Endodermal cell (in vitro differentiated cells): Measurements from ENCODE around the gene RNU1-3. TPM values are rescaled to one million over a fixed set of nuclear protein-coding genes. Genes with fewer than 3 reads are reported as not detected.
"Not testable (repeated sequence)": the region's sequence is repeated elsewhere in the genome, so short reads cannot be mapped to it uniquely, and the experiment has no call there.

ENCODE experiments used
- DNase-seq: peaks from one replicate; pipeline ENCODE4 v3.0.0-alpha.2; 2017
- H3K27ac ChIP-seq: 2 replicates; pipeline ENCODE4 v1.5.1; 2013; ENCODE audit warnings: mild to moderate bottlenecking, low read depth, low read length, moderate library complexity
- H3K27me3 ChIP-seq: 2 replicates; pipeline ENCODE4 v1.6.1; 2013; ENCODE audit warnings: mild to moderate bottlenecking, low read length, moderate library complexity; ENCODE audit not compliant: insufficient read depth, control insufficient read depth, poor library complexity, severe bottlenecking
- H3K36me3 ChIP-seq: 2 replicates; pipeline ENCODE4 v1.7.0; 2013; ENCODE audit warnings: mild to moderate bottlenecking, low read length, moderate library complexity; ENCODE audit not compliant: control insufficient read depth, insufficient read depth
- H3K4me1 ChIP-seq: one replicate; pipeline ENCODE4 v1.7.0; 2013; ENCODE audit warnings: low read length; ENCODE audit not compliant: control insufficient read depth, insufficient read depth
- H3K4me3 ChIP-seq: 2 replicates; pipeline ENCODE4 v1.5.1; 2013; ENCODE audit warnings: mild to moderate bottlenecking, low read length, moderate library complexity
- H3K9ac ChIP-seq: 2 replicates; pipeline ENCODE4 v1.6.1; 2013; ENCODE audit warnings: mild to moderate bottlenecking, low read length, moderate library complexity; ENCODE audit not compliant: poor library complexity, severe bottlenecking; ENCODE audit errors: extremely low read depth
- H3K9me3 ChIP-seq: 2 replicates; pipeline ENCODE4 v1.6.1; 2013; ENCODE audit warnings: mild to moderate bottlenecking, low read length, moderate library complexity; ENCODE audit not compliant: control insufficient read depth
- H3K27ac Mint-ChIP-seq: 2 replicates; pipeline ENCODE4 v1.8.0; 2020; ENCODE audit warnings: mixed read lengths
- H3K27me3 Mint-ChIP-seq: 2 replicates; pipeline ENCODE4 v1.8.0; 2021; ENCODE audit warnings: mild to moderate bottlenecking, mixed read lengths; ENCODE audit not compliant: insufficient read depth
- H3K36me3 Mint-ChIP-seq: 2 replicates; pipeline ENCODE4 v1.8.0; 2020; ENCODE audit warnings: low read depth, mixed read lengths
- H3K4me1 Mint-ChIP-seq: 2 replicates; pipeline ENCODE4 v1.8.0; 2020; ENCODE audit warnings: mixed read lengths
- H3K4me3 Mint-ChIP-seq: 2 replicates; pipeline ENCODE4 v1.8.0; 2020; ENCODE audit warnings: mild to moderate bottlenecking, moderate library complexity, mixed read lengths
- H3K9me3 Mint-ChIP-seq: 2 replicates; pipeline ENCODE4 v1.8.0; 2020; ENCODE audit warnings: mild to moderate bottlenecking, mixed read lengths
- WGBS, 2 experiments: methylation state at CpG; one replicate each; pipeline versions ENCODE4 v1.1.5 to v1.1.7; 2013; ENCODE audit warnings: missing lambda C conversion rate in 2 of 2, mixed read lengths in 1 of 2; ENCODE audit not compliant: insufficient coverage in 1 of 2, insufficient read length in 1 of 2; 5-methylcytosine and 5-hydroxymethylcytosine counted together
- total RNA-seq, 2 donors: library from RNA; stranded (reverse); fragmentation: NEBNext Ultra II Directional in 1 of 2; extraction: Animal tissue kit (Norgen Biotek cat#: 25700) in 1 of 2; gene quantifications; 2 replicates in 1 of 2; 3 replicates in 1 of 2; pipeline ENCODE4 v1.2.1, GENCODE V29; 2021
- TF ChIP-seq, protein P1 (sequence below): fragments of 200-600 bp; sonication (generic); conservative IDR thresholded peaks from 2 replicates; pipeline ENCODE4 v1.5.0; 2021; ENCODE audit warnings: antibody characterized with exemption, mild to moderate bottlenecking

RNU1-3 gene
- total RNA-seq, 2 donors from 2014 or later: 2,483 to 3,611 TPM

DNA sequence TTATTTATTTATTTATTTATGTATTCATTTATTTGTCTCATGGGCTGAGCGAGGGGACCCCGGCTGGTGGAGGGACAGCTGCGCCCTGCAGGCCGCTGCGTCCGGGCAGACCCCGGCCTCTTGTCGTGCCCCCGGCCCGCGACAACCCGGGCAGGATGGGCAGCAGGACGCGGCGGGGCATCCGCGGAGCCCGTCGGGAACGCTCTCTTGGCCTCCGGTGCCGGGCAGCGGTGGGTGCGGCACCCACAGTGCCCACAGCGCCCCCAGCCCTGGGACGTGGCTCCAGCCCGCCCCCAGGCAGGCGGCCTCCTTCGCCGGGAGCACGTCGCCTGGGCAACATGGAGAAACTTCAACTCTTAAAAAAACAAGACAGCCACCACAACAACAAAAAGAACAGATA, 8.5 kb downstream of the RNU1-3 start:
- DNase-seq, H3K27me3 Mint-ChIP-seq, H3K9me3 Mint-ChIP-seq, H3K4me1 Mint-ChIP-seq, H3K36me3 ChIP-seq, H3K4me1 ChIP-seq, H3K27ac ChIP-seq, H3K27me3 ChIP-seq, H3K36me3 Mint-ChIP-seq, H3K9ac ChIP-seq, H3K4me3 Mint-ChIP-seq, H3K9me3 ChIP-seq, H3K4me3 ChIP-seq, H3K27ac Mint-ChIP-seq: not testable (repeated sequence)
- WGBS, 2 experiments: no CpG with 5 or more reads among the region's 32 CpGs

DNA sequence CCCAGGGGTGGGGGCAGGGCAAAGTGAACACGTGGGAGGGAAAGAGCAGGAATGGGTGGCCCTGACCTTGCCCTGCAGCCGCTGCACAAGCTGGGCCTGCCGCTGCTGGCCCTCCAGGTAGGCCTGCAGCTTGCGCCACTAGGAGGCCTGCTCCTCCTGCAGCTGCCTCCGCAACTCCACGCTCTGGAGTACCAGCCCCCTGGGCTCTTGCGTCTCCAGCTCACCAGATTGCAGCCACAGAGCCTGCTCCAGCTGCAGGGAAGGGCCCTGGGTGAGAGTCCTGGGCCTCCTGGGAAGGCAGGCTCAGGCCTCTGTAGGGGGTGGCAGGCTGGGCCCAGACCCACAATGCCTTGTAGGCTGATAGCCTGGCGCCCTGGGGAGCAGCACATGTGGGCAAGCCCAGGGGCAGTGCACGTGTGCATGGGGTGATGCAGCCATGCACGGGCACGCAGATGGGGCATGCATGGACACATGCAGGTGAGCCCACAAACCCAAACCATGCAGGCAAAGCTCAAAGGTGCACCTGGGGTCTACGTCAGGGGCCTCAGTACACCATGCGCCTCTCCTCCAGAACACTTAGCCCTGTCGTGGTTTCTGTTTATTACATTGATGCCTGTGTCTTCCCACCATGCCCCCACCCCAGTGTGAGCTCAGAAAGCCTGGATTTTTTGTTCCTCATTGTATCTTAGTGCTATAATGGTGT, 9.6 kb downstream of the RNU1-3 start:
- not testable (repeated sequence) for H3K4me1 Mint-ChIP-seq, H3K27ac ChIP-seq, H3K4me1 ChIP-seq, H3K9ac ChIP-seq, H3K9me3 ChIP-seq, H3K36me3 ChIP-seq, H3K27ac Mint-ChIP-seq, H3K4me3 Mint-ChIP-seq, H3K27me3 Mint-ChIP-seq, H3K36me3 Mint-ChIP-seq, DNase-seq, H3K9me3 Mint-ChIP-seq, H3K4me3 ChIP-seq, H3K27me3 ChIP-seq
- no CpG with 5 or more reads among the region's 14 CpGs for WGBS, 2 experiments

DNA sequence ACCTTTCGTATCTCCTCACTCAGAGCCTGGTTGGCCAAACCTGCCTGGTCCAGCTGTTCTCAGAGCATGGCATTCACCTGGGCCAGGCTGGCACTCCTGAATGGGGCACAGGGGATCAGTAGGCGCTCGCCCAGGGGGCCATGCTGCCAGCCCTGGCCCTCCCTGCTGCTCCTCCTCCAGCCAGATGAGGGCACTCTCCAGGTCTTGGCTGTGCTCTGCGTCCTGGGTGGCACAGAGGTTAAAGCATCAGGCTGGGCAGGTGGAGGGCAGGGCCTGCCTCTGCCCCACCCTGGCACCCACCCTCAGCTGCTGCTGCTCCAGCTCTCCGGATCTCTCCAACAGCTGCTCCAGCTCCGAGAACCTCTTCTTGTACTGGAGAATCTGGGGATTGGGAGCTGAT, 10.2 kb downstream of the RNU1-3 start:
- not testable (repeated sequence) for H3K4me3 Mint-ChIP-seq, DNase-seq, H3K36me3 ChIP-seq, H3K4me1 Mint-ChIP-seq, H3K27me3 Mint-ChIP-seq, H3K27ac Mint-ChIP-seq, H3K4me3 ChIP-seq, H3K9ac ChIP-seq, H3K4me1 ChIP-seq, H3K27ac ChIP-seq, H3K9me3 Mint-ChIP-seq, H3K27me3 ChIP-seq, H3K36me3 Mint-ChIP-seq, H3K9me3 ChIP-seq
- WGBS, 2 experiments: no CpG with 5 or more reads among the region's 6 CpGs

DNA sequence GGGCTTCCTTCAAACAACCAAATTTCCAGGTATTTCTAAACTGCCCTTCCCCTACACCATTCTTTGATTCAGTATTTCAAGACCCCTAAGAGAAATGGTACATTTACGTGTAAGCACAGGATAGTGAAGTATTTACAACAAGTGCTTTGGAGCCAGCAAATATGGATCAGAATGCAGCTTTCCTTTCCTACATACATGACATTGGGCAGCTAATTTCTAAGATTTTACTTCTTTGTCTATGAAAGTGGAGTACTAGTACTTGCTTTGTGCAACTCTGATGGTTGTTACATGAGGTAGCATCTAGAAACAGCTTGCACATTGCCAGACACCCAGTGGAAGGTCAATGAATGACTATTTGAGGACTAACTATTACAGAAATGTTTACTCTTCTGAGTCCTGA, 15.2 kb downstream of the RNU1-3 start:
- H3K4me1 Mint-ChIP-seq, H3K27me3 ChIP-seq, H3K4me3 Mint-ChIP-seq, H3K9me3 Mint-ChIP-seq, H3K9me3 ChIP-seq, H3K36me3 Mint-ChIP-seq, H3K27ac ChIP-seq, H3K27ac Mint-ChIP-seq, H3K4me1 ChIP-seq, H3K4me3 ChIP-seq, H3K36me3 ChIP-seq, H3K9ac ChIP-seq: not testable (repeated sequence)
- peaks cover 13% of the 10 kb centered on the region for H3K27me3 Mint-ChIP-seq
- TF ChIP-seq, protein P1, sequence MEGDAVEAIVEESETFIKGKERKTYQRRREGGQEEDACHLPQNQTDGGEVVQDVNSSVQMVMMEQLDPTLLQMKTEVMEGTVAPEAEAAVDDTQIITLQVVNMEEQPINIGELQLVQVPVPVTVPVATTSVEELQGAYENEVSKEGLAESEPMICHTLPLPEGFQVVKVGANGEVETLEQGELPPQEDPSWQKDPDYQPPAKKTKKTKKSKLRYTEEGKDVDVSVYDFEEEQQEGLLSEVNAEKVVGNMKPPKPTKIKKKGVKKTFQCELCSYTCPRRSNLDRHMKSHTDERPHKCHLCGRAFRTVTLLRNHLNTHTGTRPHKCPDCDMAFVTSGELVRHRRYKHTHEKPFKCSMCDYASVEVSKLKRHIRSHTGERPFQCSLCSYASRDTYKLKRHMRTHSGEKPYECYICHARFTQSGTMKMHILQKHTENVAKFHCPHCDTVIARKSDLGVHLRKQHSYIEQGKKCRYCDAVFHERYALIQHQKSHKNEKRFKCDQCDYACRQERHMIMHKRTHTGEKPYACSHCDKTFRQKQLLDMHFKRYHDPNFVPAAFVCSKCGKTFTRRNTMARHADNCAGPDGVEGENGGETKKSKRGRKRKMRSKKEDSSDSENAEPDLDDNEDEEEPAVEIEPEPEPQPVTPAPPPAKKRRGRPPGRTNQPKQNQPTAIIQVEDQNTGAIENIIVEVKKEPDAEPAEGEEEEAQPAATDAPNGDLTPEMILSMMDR: peak; percentile 39
- 69% methylated on average over 1 of the region's 1 CpG; no CpG with 5 or more reads in 1 of the 2 experiments for WGBS, 2 experiments
- DNase-seq: peak; percentile 18

DNA sequence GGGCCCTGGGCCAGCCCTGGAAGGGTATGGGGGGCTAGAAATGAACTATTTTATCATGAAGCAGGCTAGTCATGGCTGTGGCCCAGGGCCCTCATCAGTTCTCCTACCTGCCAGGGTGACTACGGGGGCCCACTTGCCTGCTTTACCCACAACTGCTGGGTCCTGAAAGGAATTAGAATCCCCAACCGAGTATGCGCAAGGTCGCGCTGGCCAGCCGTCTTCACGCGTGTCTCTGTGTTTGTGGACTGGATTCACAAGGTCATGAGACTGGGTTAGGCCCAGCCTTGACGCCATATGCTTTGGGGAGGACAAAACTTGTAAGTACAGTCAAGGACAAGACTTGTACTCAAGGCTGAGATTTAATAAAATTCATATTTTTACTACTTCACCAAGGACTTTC, 16.8 kb downstream of the RNU1-3 start:
- H3K27me3 Mint-ChIP-seq: peaks cover 17% of the 10 kb centered on the region
- H3K9me3 ChIP-seq, H3K27me3 ChIP-seq, H3K36me3 ChIP-seq, H3K4me3 ChIP-seq, H3K4me1 Mint-ChIP-seq, DNase-seq, H3K27ac Mint-ChIP-seq, H3K9ac ChIP-seq, H3K4me1 ChIP-seq, H3K27ac ChIP-seq, H3K4me3 Mint-ChIP-seq, H3K36me3 Mint-ChIP-seq, H3K9me3 Mint-ChIP-seq: not testable (repeated sequence)
- WGBS, 2 experiments: 76% methylated on average over 9 of the region's 9 CpGs; no CpG with 5 or more reads in 1 of the 2 experiments
